GM18519 (cell line): ENCODE data around the gene SMYD1.

Experiments
- ATAC-seq: cut with Tn5 transposase; IDR thresholded peaks from one replicate; pipeline ENCODE4 v1.9.1; 2021; ENCODE audit warnings: mild to moderate bottlenecking, moderate library complexity; ENCODE audit not compliant: unreplicated experiment, low FRiP score

The SMYD1 gene

DNA sequence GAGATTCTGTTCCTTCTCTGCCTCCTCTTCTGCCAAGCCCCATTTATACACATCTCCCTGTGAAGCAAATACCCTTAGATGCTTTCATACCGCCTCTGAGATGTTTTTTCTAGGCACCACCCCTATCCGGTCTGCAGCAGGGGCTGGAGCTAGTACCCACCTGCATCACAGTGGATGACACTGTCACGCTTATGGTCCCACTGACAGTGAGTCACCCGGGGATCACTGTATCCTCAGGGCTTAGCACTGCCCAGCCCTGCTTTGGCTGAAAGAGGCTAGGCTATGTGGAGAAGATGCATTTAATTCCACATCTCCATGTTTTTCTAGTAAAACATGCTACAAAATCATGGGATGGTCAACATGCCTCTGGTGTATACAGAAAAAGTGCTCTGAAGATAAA is 50.3 kb downstream of the SMYD1 start:
- no peak for ATAC-seq

GRCh38 chr2:88121678-88122077 is 54.1 kb downstream of the SMYD1 start:
- ATAC-seq, result no peak

GRCh38 chr2:88122141-88122884 is 54.7 kb downstream of the SMYD1 start:
- ATAC-seq, result no peak

DNA sequence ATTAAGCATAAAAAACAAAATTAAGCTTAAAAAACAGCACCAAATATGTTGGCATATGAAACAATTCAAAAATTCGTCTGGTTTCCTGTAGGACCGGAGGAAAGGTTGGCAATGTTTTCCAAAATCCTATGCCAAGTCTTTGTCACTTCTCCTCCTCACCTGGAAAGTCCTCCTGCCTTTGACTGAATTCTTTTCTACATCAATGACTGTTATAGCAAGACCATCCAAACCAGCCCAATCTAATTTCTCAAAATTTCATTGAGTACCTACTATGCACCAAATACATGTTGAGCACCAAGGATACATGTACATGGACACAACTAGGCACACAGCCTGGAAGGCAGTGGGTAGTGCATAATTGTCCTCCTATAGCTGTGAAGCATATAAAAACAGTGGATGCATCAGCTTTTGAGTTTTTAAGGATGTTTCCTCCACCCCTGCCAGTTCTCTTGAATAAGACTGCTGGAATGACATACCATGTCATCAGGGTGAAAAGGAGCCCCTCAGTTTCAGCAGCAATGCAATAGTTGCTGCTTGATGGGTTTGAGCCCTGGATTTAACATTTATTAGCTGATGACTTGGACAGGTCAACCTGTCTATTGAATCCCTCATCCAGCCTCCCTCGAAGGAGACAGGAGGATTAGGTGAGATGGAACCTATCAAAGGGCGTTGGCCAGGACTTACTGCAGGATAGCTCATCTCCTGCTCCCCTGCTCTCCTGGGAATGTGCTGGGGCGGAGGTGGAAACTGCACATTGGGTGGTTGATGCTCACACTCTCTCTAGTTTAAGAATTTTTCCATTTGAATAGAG is 55.7 kb downstream of the SMYD1 start:
- ATAC-seq, result no peak

DNA sequence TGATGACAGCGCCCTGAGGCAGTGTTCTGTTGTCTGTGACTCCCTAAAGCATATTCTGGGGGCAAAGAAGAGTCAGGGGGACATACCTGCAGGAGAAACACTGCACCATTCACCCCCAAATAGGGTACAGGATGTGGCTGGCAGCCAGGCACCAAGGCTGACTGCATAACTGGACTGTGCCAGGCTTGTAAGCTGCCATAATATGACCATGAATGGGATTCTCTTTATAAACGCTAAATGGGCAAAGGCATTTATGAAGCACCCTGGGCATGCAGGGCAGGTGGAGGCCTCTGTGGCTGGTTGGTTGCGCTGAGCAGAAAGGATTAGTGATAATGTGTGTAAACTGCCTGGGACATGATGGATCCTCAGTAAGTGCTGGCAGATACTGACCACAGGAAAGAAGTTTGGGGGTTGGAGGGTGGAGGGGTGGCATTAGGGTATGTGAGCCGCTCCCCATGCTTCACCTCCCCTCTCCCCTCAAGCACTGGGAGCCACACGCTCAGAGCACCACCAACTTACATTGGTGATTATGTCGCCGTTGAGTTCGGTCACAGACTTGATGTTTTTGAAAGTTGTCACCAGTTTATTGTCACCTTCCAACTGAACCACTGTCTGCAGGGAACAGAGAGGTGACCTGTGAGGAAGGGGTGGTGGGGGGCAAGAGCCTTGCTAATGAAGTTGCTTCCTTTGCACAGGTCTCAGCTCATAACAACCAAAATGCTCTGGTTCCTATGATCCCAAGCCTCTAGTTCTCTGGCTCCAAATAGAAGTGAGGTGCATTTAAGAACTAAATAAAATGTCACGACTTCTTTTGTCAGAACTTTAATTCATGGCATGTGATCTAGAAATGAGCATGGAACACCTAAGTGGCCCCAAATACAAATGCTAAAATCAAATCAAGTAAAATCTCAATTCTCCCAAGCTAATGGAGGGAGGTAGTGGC is 56.6 kb downstream of the SMYD1 start:
- ATAC-seq, result no peak

GRCh38 chr2:88125344-88125923 is 57.8 kb downstream of the SMYD1 start:
- ATAC-seq, result no peak

DNA sequence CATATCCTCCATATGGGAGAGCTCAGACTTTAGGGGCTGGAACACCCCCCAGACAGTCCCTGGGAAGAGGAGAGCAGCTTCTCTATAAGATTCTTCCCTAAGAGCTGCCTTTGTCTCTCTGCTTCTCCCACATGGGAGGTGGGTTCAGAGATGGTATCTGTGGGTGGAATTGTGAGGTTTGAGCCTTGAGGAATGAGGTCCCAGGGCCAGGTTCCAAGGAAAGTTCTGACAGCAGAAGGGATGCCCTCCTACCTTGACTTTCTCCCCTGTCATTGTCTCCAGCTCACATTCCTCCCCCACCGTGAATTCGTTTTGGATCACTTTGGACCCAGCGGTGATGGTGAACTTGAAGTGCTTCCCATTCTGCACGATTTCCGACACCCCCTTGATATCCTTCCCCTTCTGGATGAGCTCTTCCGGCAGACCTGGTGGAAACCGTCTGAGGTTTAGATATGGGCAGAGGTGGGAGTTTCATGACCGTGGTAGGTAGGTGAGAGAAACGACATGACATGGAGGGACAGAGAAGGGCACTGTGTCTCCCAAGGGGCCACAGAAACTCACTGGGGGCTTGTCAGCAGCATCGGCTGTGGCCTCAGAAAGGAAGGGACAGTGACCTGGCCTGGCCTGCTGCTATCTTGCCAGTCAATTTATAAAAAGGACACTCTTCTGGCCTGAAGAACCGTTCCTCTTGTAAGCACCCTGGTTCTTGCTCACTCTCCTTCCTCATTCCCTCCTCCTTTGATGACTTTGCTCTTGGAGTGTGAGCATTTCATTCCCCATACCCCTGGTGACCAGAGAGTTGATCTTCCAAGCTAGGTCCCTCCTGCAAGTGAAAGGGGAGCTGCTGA is 58.5 kb downstream of the SMYD1 start:
- ATAC-seq, result no peak

DNA sequence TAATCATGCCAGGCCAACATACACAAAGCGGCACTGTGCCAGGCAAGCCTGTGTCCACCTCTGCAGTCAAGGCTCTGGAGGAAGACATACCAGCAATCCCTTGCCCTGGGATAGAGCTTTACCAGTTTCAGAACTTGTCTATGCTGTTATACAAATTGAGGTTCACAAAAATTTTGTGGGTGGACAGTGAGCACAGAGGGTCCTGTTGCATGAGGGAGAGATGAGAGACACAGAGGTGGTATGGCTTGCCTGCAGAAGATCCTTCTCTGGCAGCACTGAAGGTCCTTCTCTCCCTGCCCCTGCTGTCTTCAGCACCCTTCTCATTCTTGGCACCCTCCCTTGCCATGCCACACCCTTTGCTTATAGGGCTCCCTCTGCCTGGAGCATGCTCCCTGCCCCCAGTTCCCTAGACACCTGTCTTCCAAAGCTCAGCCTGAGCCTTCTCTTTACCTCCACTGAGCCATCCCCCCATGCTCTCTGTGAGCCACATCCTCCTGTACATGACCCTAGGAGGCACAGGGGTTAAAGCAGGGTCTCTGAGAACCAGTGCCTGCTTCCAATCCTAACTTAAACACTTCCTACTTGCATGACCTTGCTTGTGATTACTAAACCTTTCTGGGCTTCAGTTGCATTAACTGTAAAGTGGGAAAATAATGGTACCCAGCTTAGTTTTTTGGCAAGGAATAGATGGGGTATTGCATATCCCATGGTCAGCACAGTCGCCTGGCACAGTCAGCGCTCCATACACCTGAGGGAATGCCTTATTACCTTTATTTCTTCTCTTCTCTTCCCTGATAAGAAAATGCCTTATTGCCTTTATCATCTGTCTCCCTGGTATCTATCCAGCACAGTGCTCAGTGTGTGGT is 59.4 kb downstream of the SMYD1 start:
- ATAC-seq, result no peak

- no peak for ATAC-seq
These were observed 59.9 kb downstream of the SMYD1 start for GRCh38 chr2:88127638-88127887.

DNA sequence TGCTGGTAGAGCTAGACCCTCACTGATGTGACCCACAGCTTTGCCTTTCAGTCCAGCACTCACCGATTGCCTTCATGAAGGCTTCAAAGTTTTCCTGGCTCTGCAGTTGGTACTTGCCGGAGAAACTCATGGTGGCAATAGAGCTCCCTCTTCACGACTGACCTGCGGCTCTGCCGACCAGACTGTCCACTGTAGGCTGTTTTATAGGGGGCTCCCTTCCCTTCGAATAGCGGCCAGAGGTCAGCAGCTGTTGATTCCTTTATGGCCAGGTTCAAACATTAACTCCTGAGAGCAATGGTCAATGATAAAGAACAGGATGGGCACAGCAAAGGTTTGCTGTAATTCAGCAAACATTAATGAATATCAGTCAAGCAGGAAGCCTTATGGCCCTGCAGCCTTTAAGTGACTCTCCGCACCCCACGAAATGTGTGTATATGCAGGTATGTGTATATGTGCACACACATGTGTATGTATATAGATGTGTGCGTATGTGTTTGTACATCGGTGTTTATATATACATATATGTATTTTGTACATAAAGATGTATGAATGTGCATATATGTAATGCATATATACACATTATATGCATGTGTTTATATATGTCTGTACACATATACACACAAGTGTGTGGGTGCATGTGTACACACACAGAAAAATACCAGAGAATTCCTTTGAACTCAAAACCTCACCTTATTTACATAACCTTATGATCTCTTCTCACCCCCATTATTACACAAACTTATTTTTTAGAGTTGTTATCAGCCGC is 60.4 kb downstream of the SMYD1 start, which contains the start of gene FABP1:
Gene FABP1 (minus strand): TSS at position 175 of the 766 bp plus-strand sequence. CDS start 45 bp downstream, at position 130.
- ATAC-seq, result no peak

DNA sequence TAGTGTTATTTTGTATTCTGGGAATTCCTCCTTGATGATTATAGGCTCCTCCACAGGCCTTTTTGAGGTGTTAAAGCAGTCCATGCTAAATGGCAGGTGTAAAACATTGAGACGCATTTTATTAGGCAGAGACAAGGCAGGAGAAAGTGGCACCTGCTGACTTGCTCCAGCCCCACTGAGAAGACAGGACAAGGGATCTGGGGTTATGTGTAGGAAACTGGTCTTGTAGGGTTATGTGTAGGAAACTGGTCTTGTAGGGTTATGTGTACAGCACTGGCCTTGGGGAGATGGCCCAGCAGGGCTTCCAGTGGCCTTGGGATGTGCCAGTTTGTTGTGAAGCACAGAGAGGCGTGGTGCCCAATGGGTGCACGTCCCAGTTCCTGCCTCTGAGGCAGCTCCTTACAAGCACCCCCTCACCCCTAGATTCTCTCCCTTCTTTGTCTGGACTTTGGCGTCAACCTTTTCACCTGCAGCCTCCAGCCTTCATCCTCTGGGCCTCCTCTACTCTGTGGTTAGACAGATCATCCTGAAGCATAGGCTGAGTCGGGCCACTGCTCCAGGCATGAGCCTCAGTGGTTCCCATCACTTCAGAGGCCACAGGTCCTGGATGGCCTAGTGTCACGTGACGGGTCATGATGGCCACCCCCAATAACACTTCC is 61.2 kb downstream of the SMYD1 start:
- ATAC-seq, result no peak

DNA sequence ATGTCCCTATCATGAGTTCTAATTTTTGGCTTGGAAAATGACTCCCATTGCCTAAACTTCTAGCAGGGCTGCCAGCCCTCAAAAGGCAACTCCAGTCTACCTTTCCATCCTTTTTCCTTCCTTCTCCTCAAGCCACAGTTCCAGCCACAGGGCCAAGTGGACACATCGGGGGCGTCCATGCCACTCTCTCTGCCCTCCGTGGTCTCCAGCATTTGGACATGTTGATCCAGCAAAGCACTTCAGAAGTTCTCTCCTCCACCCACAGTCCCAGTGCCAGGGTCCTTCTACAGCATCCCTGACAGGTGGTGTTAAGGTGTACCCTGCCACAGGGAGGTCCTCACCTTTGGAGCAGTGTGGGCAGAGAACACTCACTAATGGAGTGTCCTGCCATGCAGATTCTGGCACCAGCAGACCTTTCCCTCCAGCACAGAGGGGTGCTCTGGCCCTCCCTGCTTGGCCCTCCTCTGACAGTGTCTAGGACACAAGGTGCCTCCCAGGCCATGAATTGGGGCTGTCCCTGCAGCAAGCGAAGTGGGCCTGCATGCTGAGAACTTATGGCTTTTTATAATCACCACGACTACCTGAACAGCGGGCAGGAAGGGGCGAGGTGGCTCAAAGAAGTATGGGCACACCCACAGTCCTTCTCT is 61.8 kb downstream of the SMYD1 start:
- no peak for ATAC-seq

GRCh38 chr2:88131201-88131998 is 63.8 kb downstream of the SMYD1 start:
- ATAC-seq, result no peak

DNA sequence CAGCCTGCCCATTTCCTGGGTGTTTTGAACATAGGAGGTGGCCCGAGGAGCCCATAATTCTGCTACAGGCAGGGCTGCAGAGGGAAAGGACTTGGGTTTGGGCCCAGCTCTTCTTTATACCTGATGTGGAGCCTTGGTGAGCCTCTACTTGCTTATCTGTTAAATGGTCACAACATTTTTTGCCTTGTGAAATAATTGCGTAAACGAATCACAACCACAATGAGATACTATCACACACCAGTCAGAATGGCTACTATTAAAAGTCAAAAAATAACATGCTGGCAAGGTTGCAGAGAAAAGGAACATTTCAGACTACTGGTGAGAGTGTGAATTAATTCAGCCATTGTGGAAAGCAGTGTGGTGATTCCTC is 64.4 kb downstream of the SMYD1 start:
- no peak for ATAC-seq

GRCh38 chr2:88133875-88134274 is 66.2 kb downstream of the SMYD1 start:
- ATAC-seq, result no peak

GRCh38 chr2:88136817-88137216 is 69.2 kb downstream of the SMYD1 start:
- ATAC-seq, result no peak
